ENCODE results near the gene DTWD2. TPM values are rescaled to one million over a fixed set of nuclear protein-coding genes. Genes with fewer than 3 reads are reported as not detected.
"Not testable (repeated sequence)": the region's sequence is repeated elsewhere in the genome, so short reads cannot be mapped to it uniquely, and the experiment has no call there.

DTWD2 gene
- total and polyA plus RNA-seq, 12 donors: 1.7 to 15.7 (median 12.8) TPM

GRCh38 chr5:119011186-119011585 is 22.8 kb upstream of the DTWD2 start:
- H3K4me1 ChIP-seq: no peaks in the 10 kb centered on the region
- H3K27ac ChIP-seq: no peak overlapping the region
- H3K36me3 ChIP-seq: no peaks in the 10 kb centered on the region
- DNase-seq (no peak), ATAC-seq (no peak)
- no peaks in the 10 kb centered on the region for H3K27me3 ChIP-seq
- TF ChIP-seq CTCF (IDR thresholded peaks at IDR 0.05): no peak
- intact Hi-C loops (cut with DNase I): no loop called here
- WGBS, 2 donors: 92 to 96% methylated on average over 13 of the region's 13 CpGs
- no peak overlapping the region for H3K4me3 ChIP-seq
- no peaks in the 10 kb centered on the region for H3K9me3 ChIP-seq

GRCh38 chr5:119010206-119010605 is 21.9 kb upstream of the DTWD2 start:
- 90 to 94% methylated on average over 6 of the region's 6 CpGs for WGBS, 2 donors
- no peak for ATAC-seq
- TF ChIP-seq CTCF (IDR thresholded peaks at IDR 0.05): no peak
- H3K36me3 ChIP-seq: no peaks in the 10 kb centered on the region
- intact Hi-C loops (cut with DNase I): no loop called here
- no peak overlapping the region for H3K4me3 ChIP-seq
- H3K27ac ChIP-seq: no peak overlapping the region
- no peaks in the 10 kb centered on the region for H3K4me1 ChIP-seq
- H3K27me3 ChIP-seq: no peaks in the 10 kb centered on the region
- no peak for DNase-seq
- no peaks in the 10 kb centered on the region for H3K9me3 ChIP-seq

GRCh38 chr5:119009131-119009530 is 20.8 kb upstream of the DTWD2 start:
- intact Hi-C loops (cut with DNase I): loop anchor here in 1 of 10 donors (5.0 kb wide), 1 partner anchor 692 kb away; no protein-coding TSS in a partner anchor
- Histone ChIP-seq H3K36me3 (no peaks in the 10 kb centered on the region), H3K9me3 (no peaks in the 10 kb centered on the region), H3K4me3 (no peak overlapping the region), H3K27ac (no peak overlapping the region), H3K27me3 (no peaks in the 10 kb centered on the region), H3K4me1 (no peaks in the 10 kb centered on the region)
- WGBS, 2 donors: 87 to 90% methylated on average over 1 of the region's 1 CpG
- DNase-seq (no peak), ATAC-seq (no peak)
- no peak for TF ChIP-seq CTCF (IDR thresholded peaks at IDR 0.05)

GRCh38 chr5:118999696-119000095 is 11.3 kb upstream of the DTWD2 start:
- intact Hi-C loops (cut with DNase I): no loop called here
- ATAC-seq (no peak), DNase-seq (no peak)
- no peak overlapping the region for H3K27ac ChIP-seq
- no peaks in the 10 kb centered on the region for H3K36me3 ChIP-seq
- no peak for TF ChIP-seq CTCF (IDR thresholded peaks at IDR 0.05)
- 96% methylated on average over 1 of the region's 1 CpG for WGBS, 2 donors
- H3K9me3 ChIP-seq: peaks cover 0 to 30% (median 6%) of the 10 kb centered on the region in 11 donors
- H3K4me3 ChIP-seq: no peak overlapping the region
- H3K4me1 ChIP-seq: no peaks in the 10 kb centered on the region
- H3K27me3 ChIP-seq: peaks cover 0 to 5% (median 0%) of the 10 kb centered on the region in 7 donors

GRCh38 chr5:118998861-118999260 is 10.5 kb upstream of the DTWD2 start:
- H3K27ac ChIP-seq; H3K4me3 ChIP-seq; H3K36me3 ChIP-seq; DNase-seq; H3K4me1 ChIP-seq; intact Hi-C loops (cut with DNase I); ATAC-seq; H3K27me3 ChIP-seq: not testable (repeated sequence)
- WGBS, 2 donors: 90 to 93% methylated on average over 18 to 24 of the region's 24 CpGs
- peaks cover 0 to 30% (median 6%) of the 10 kb centered on the region in 11 donors for H3K9me3 ChIP-seq
